GM21825 (cell line): ENCODE measurements around the gene METTL16.
"Not testable (repeated sequence)": the region's sequence is repeated elsewhere in the genome, so short reads cannot be mapped to it uniquely, and the experiment has no call there.

Experiments used
- ATAC-seq: cut with Tn5 transposase; IDR thresholded peaks from one replicate; pipeline ENCODE4 v1.9.1; 2021; ENCODE audit warnings: mild to moderate bottlenecking, moderate library complexity; ENCODE audit not compliant: unreplicated experiment

The METTL16 gene

DNA sequence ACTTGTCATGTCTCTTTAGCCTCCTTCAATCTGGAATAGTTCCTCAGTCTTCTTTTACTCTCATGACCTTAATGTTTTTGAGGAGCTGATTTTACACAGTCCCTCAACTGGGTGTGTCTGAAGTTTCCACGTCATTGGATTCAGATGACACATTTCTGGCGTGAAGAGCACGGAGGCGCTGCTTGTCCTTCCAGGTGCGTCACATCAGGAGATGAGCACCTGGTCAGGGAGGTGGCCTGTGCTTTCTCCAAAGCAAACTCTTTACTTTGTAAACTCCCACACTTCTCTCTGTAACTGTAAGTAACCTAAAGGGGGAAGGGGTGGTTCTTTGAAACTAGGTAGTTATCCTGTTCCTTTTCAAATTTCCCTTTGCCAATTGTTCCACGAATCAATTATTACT is 58.4 kb downstream of the METTL16 start:
- no peak for ATAC-seq

GRCh38 chr17:2452216-2452750 is 59.4 kb downstream of the METTL16 start:
- no peak for ATAC-seq

GRCh38 chr17:2450016-2450650 is 61.6 kb downstream of the METTL16 start:
- ATAC-seq, result no peak

- ATAC-seq, result no peak
Observed at GRCh38 chr17:2449486-2449885, 62.2 kb downstream of the METTL16 start.

DNA sequence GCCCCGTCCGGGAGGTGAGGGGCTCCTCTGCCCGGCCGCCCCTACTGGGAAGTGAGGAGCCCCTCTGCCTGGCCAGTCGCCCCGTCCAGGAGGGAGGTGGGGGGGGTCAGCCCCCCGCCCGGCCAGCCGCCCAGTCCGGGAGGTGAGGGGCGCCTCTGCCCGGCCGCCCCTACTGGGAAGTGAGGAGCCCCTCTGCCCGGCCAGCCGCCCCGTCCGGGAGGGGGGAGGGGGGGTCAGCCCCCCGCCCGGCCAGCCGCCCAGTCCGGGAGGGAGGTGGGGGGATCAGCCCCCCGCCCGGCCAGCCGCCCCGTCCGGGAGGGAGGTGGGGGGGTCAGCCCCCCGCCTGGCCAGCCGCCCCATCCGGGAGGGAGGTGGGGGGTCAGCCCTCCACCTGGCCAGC is 64.2 kb downstream of the METTL16 start:
- ATAC-seq, result not testable (repeated sequence)

- ATAC-seq, result no peak
Observed at GRCh38 chr17:2445638-2446037, 66.0 kb downstream of the METTL16 start.

DNA sequence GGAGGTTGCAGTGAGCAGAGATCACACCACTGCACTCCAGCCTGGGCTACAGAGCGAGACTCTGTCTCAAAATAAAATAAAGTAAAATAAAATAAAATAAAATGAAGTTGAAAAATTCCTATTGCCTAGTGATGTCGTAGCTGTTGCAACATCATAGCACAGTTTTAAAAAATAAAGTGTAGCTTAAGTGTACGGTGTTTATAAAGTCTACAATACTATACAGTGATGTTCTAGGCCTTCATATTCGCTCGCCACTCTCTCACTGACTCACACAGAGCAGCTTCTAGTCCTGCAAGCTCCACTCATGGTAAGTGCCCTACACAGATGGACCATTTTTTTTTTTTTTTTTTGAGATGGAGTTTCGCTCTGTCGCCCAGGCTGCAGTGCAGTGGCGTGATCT is 67.3 kb downstream of the METTL16 start:
- ATAC-seq, result no peak

- ATAC-seq, result no peak
Observed at GRCh38 chr17:2442166-2442565, 69.5 kb downstream of the METTL16 start.

DNA sequence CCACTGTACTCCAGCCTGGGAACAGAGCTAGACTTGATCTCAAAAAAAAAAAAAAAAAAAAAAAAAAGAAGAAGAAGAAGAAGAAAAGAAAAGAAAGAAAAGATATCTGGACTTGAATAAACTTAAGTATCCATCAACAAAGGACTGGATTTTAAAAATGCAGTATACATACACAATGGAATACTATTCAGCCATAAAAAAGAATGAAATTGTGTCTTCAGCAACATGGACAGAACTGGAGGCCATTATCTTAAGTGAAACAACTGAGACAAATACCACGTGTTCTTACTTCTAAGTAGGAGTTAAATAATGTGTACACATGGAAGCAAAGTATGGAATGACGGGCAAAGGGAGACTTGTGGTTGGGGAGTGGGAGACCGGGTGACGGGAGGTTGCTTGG is 70.8 kb downstream of the METTL16 start:
- no peak for ATAC-seq

- ATAC-seq, result not testable (repeated sequence)
Observed at GRCh38 chr17:2439997-2440396, 71.7 kb downstream of the METTL16 start.

- ATAC-seq, result no peak
Observed at GRCh38 chr17:2438823-2439222, 72.9 kb downstream of the METTL16 start.

DNA sequence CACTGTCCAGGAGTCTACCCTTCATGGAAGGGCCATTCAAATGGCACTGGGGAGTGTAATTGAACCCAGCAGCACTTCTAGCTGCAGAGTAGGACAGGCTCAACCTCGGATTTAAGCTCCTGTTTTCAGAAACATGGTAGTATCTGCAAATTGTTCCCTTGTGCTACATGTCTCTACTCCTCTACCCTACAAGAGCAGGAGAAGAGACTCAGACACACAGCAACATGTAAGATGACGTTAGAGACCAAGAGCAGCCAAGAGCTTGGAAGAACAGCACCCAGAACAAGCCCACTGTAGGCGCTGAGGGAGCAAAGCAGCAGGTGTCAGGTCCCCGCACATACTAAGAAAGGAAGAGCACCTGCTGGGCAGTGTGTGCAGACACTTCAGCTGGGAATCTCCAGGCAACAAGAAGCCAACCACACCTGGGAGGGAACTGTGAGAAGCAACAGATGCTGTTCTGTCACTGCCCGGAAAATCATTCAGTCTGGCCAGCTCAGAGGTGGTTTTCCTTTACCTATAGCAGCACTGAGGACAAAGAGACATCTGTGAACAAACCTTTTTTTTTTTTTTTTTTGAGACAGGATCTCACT is 75.3 kb downstream of the METTL16 start:
- ATAC-seq, result no peak

DNA sequence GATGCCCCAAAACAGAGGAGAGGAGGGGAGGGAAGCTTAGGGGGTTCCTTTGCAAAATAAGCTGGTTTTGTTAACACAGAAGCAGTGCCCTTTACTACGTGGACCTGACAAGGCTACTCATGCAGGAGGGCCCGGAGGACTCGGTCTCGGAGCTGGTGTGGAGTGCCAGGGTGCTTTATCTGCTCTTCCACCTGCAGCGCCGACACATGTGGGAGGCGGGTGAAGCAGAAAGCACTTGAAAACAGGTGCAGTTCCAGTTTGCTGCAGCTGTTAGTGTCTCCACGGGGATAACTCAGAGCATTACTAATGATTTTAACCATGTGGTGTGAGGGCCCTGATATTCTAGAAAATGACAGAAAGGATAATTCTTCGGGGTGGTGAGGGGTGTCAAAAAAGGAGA is 75.8 kb downstream of the METTL16 start:
- no peak for ATAC-seq

DNA sequence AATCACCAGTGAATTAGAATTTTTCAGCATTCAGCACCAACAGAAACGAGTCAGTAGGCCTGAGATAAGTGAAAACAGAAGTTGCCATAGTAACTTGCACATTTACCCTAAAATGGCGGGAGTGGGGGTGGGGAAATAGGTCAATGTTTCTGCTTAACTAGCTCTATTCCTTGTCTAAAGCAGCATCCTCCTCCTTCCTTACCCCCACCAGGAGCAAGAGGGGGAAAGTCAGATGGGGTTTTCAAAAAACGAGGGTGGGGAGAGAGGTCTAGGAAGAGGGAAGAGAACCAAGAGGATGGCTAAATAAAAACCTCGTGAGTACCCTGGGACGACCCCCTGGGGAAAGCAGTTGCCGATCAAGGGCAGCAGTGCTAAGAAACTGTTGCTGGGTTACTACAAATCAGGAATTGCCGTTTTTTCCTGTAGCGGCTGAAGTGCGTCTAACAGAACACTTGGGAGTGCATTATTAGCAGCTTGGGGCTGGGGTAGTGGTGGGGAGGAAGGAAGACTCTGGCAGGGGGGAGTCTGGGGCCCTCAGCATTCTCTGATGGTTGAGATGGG is 76.4 kb downstream of the METTL16 start:
- ATAC-seq, result no peak

DNA sequence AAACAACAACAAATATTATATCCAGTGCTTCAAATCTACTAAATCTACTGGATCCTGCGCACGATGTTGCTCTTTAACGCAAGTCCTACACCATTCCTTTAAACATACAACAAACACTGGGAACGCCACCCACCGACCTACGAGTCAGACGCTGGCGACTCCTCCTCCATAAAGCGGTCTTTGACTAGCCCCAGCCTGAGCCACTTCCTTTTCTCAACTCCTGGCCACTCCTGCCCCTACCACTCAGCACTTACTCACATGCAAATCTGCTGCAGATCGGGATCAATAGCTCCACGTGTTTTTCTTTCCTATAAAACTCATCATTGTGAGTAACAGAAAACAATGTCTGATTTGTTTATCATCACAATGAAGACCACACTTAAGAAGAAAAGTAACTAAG is 78.0 kb downstream of the METTL16 start:
- no peak for ATAC-seq

DNA sequence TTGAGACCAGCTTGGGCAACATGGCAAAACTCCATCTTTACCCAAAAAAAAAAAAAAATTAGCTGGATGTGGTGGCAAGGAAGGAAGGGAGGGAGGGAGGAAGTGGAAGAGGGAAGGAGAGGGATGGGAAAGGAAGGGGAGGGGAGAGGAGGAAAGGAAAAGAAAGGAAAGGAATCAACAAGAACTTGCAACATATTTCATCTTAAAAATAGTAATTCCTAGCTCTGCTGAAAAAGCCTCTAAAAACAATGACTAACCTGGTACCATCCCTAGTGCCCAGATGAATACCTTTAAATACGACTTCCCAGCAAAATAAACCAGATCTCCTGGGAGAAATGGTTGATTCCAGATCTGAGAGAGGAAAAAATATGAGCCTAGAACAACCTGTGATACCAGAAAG is 83.8 kb downstream of the METTL16 start:
- ATAC-seq, result no peak

- no peak for ATAC-seq
Observed at GRCh38 chr17:2427215-2427614, 84.5 kb downstream of the METTL16 start.

- ATAC-seq, result no peak
Observed at GRCh38 chr17:2423271-2423670, 88.4 kb downstream of the METTL16 start.

GRCh38 chr17:2421315-2422147 is 90.2 kb downstream of the METTL16 start:
- no peak for ATAC-seq

DNA sequence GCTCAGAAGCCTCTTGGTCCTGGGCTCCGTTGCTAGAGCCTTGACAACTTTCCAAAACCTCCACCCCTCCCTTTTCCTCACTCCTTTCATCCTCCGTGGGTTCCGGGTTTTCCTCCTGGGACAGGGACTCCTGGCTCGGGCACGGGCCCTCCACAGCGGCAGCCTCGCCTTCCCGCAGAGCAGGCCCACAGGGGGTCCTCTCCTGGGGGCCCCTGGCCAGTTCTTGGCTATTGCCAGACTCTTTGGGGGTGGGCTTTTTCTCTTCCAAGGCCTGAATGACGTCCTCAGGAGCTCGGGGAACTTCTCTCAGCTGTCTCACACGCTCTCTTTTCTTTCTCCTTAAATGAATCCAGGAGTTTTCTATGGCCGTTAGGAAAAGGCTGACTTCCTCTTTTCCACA is 91.5 kb downstream of the METTL16 start:
- no peak for ATAC-seq

- ATAC-seq, result no peak
Observed at GRCh38 chr17:2419486-2419885, 92.2 kb downstream of the METTL16 start.

- no peak for ATAC-seq
Observed at GRCh38 chr17:2418572-2418971, 93.1 kb downstream of the METTL16 start.
